22Rv1 (cell line): ENCODE measurements around the gene CACNB2.

Experiments
- H3K27ac ChIP-seq: fragments of 450-650 bp; 2 replicates; pipeline ENCODE4 v1.5.1; 2017
- ZFX ChIP-seq: fragments of 450-650 bp; IDR thresholded peaks from 2 replicates; pipeline ENCODE4 v1.6.1; 2017; ENCODE audit warnings: antibody characterized with exemption, borderline replicate concordance
- TF ChIP-seq, protein P1 (sequence below): fragments of 450-650 bp; IDR thresholded peaks from 2 replicates; pipeline ENCODE4 v1.5.1; 2017; ENCODE audit warnings: mild to moderate bottlenecking

The CACNB2 gene

DNA sequence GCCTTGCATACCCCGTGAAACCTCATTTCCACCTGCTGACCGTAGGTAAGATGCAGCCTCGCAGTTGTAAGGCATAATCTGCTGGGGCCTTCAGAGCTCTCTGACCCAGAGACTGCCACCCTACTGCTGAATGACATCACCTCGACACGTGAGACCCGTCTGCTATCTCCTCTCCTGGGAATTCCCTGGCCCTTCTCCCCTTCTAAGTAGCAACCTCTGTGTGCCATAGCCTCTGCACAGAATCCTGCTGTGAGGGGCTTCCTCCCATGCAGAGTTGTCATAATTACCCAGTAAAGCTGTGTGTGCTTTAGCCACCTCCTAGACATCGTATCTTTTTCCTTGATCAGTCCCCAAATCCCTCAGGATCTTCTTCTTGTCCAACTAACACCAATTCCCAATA lies 106.7 kb downstream of the CACNB2 start:
- no peak overlapping the region for H3K27ac ChIP-seq
- TF ChIP-seq, protein P1, sequence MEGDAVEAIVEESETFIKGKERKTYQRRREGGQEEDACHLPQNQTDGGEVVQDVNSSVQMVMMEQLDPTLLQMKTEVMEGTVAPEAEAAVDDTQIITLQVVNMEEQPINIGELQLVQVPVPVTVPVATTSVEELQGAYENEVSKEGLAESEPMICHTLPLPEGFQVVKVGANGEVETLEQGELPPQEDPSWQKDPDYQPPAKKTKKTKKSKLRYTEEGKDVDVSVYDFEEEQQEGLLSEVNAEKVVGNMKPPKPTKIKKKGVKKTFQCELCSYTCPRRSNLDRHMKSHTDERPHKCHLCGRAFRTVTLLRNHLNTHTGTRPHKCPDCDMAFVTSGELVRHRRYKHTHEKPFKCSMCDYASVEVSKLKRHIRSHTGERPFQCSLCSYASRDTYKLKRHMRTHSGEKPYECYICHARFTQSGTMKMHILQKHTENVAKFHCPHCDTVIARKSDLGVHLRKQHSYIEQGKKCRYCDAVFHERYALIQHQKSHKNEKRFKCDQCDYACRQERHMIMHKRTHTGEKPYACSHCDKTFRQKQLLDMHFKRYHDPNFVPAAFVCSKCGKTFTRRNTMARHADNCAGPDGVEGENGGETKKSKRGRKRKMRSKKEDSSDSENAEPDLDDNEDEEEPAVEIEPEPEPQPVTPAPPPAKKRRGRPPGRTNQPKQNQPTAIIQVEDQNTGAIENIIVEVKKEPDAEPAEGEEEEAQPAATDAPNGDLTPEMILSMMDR: no peak
- TF ChIP-seq ZFX: no peak

DNA sequence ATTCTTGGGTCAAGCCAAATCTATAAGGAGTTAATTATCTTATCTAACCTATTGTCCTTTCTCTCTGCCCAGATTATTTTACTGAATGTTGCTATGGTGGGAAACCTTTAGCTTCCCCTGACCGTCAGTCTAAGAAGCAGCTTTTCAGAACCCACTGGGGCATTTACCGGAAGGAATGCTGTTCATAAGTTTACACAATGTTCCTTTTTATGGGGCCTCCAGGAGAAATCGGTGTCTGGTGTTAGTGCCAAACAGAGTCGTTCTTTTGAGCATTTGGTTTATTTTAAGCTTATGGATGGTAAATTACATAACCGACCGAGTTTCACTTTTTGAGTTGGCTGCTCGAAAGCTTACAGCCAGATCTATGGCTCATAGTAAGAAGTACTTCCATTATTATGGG lies 111.9 kb downstream of the CACNB2 start:
- no peak for TF ChIP-seq ZFX
- TF ChIP-seq, protein P1: no peak
- H3K27ac ChIP-seq: no peak overlapping the region

DNA sequence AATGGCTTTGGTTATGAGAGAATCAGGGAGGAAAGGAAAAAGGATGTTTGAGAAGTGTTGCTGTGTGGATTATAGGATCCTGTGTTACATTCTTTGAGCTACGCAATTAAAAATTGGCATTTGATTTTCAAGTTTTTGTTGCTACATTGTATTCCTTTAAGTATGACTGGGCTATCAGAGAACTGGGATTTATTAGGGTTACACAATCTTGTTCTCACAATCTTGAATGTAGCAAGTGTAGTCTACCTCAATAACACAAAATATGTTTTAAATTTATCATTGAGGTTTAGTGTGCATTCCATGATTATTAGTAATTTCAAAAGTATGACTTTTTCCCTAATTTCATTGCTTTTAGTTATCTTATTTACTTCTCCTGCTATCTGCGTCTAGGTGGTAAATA lies 113.9 kb downstream of the CACNB2 start:
- TF ChIP-seq, protein P1: no peak
- no peak for TF ChIP-seq ZFX
- H3K27ac ChIP-seq: no peak overlapping the region

DNA sequence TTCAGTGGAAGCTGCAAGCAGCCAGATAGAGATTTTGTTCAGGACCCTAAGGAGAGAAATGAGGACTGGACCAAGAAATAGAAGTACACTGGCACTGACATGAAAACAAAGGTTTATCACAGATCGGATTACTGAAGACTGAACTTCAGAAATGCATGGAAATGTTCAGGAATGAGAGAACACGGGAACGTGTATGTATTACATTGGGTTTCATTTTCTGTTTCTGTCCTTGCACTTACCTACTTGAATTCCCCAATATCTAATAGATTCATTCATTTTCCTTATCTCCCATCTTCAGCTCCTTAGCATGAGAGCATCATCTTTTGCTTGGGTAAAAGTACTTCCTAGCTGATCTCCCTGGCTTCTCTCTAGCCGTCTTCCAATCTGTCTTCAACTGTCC lies 114.5 kb downstream of the CACNB2 start:
- no peak for TF ChIP-seq ZFX
- TF ChIP-seq, protein P1: no peak
- no peak overlapping the region for H3K27ac ChIP-seq

DNA sequence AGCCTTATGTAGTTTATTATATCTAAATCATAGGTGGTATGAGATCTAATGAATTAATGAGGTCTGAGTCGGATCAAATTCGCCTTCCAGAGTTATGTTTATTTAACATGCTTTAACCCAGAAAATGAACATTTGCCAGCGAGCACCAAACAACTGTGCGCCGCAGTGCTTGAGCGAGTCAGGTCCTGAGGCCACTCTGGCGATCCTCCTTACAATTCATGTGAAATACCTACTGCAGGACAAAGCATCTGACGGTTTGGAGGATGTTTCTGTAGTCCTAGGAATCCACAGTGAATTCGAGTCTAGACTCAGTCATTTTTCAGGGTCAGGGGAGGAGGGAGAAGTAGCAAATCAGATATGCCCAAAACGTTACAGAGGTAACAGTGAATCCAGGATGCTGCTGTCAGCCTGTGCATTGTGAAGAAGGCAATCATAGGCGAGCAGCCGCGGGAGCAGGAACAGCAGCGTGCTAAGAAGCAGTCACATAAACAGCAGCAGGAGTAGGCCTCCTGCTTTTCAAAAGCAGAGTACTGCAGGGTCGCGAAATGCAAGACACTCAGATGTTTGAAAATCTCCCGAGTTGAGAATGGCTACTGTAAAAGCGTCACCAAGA lies 120.2 kb downstream of the CACNB2 start:
- TF ChIP-seq, protein P1: no peak
- TF ChIP-seq ZFX: no peak
- no peak overlapping the region for H3K27ac ChIP-seq

DNA sequence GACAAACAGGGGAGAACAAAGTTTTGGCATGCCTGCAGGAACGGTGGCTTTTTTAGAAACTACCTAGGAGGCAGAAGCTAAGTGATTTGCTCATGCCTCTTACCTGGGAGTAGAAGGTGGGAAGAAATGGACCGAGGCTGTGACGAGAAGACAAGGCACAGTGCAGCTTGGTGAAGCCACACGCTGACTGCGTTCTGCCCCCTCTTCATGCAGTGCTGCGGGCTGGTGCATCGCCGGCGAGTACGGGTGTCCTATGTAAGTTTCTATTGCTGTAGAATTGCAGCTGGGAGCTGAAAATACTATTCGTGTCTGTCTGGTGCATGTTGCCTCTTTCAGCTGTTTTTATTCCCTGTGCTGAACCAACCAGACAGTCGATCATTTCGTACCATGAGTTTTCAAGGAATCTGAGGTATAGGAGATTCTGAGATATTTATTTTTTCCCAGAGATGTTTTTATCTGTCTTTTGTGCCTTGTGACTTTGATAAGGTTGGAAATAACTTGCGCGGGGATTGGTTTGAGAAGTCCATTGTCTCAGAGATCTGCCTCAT lies 120.9 kb downstream of the CACNB2 start:
- no peak overlapping the region for H3K27ac ChIP-seq
- no peak for TF ChIP-seq ZFX
- TF ChIP-seq, protein P1: no peak

DNA sequence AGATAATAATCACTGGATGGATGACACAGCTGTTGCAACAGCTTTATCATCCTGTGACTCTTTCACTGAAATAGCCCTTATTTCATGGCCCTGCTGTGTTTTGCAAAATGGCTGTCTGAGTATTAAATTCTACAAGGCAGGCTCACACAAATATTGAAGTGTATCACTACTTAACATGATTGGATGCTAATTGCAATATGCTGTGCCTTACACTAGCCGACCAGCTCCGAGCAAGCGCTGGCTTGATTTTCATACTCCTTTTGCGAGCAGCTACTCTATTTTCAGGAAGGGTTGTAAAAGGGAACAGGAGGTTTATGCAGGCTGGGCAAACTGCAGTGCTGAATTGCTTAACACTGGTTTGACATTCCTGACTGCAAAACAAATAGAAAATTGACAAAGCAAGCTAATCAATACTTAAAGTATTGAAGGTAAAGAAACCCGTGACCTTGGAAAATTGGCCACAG lies 121.6 kb downstream of the CACNB2 start:
- no peak for TF ChIP-seq ZFX
- TF ChIP-seq, protein P1: no peak
- H3K27ac ChIP-seq: no peak overlapping the region
